Fibroblast of lung (primary cell): ENCODE results near the gene XXYLT1.

Source experiments
- CTCF ChIP-seq, 2 donors: IDR thresholded peaks in 1 of 2; conservative IDR thresholded peaks in 1 of 2; 1 replicate in 1 of 2; 2 replicates in 1 of 2; pipeline ENCODE4 v1.5.1; 2011 to 2012; ENCODE audit warnings: low read length in 2 of 2, control low read depth in 1 of 2, inconsistent platforms in 1 of 2, low read depth in 1 of 2, mild to moderate bottlenecking in 1 of 2
- EZH2 ChIP-seq: IDR thresholded peaks from 2 replicates; pipeline ENCODE4 v1.5.1; 2012; ENCODE audit warnings: low read length, control low read depth, mild to moderate bottlenecking; ENCODE audit errors: missing control alignments

DNA sequence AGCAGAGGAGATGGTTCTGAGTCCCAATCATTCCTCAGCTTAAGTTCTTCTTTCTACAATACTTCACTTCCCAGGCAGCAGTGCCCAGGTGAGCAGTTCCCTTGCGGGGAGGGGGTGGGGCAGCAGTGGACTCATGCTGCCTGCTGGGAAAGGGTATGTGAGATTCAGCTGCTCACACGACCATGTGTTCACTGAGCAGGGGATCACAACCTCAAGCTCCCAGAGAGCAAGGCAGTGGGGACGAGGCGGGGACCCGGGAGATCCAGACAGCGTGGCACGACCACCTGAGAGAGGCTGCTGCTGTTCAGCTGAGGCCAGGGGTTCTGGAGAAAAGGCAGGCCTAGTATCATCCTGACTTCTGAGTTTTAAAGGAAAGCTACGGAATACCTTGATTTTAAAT lies 166.6 kb downstream of the XXYLT1 start:
- no peak for TF ChIP-seq CTCF (conservative IDR thresholded peaks at IDR 0.05 in 1 of 2, IDR thresholded peaks at IDR 0.05 in 1 of 2; ENCODE audit: low read depth in 1 of 2, low read length in 2 of 2)
- TF ChIP-seq EZH2, result no peak
